ENCODE results near the gene KIAA0040.

The KIAA0040 gene

DNA sequence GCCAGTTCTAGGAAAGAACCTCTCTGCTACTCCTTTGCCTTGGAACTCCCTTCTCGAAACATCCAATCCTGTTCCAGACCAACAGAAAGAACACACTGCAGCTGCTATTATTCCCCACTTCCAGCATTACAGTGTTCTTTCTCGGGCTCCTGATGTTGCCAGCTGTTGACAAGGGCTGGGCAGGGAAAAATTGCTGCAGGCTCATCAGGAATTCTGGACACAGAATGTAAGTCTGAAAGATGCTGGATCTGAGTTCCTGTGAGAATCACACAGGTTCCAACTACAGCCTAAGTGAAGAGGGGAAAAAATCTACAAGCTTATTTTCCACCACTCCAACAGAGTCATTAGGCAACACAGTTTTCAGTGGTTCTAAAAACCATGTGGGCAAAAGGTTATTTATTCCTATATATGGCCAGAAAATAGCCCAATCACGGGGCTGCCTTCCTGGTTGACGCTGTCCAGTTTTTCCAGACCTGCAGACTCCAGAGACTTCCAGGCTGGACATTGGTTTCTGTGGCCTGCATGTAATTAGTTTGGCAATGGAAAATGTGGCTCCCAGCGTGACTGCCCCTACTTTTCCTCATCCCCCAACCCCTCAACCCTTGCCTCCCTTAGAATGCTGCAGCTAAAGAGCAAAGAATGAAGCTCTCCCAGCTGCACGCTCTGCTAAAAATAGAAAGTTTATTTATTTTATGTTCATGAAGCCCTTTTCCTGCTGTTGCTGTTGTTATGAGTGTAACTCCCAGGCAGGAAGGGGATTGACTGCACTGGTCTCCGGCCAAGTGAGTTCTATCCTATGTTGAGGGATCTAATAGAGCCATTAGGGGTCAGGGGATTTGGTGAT, 8.3 kb upstream of the KIAA0040 start:
- Histone ChIP-seq H2AFZ (ENCODE audit: low read length, unreplicated experiment) (no peak overlapping the region), H3K36me3 (ENCODE audit: insufficient read depth, low read length) (no peaks in the 10 kb centered on the region), H3K27me3 (ENCODE audit: insufficient read depth, low read length) (no peaks in the 10 kb centered on the region), H3K4me3 (ENCODE audit: low read depth, low read length) (no peak overlapping the region), H3K4me1 (ENCODE audit: control insufficient read depth, insufficient read depth, low read length, unreplicated experiment) (no peaks in the 10 kb centered on the region), H3K79me2 (ENCODE audit: control insufficient read depth, insufficient read depth, low read length, unreplicated experiment) (no peaks in the 10 kb centered on the region), H3K27ac (ENCODE audit: low read depth, low read length) (no peak overlapping the region)

DNA sequence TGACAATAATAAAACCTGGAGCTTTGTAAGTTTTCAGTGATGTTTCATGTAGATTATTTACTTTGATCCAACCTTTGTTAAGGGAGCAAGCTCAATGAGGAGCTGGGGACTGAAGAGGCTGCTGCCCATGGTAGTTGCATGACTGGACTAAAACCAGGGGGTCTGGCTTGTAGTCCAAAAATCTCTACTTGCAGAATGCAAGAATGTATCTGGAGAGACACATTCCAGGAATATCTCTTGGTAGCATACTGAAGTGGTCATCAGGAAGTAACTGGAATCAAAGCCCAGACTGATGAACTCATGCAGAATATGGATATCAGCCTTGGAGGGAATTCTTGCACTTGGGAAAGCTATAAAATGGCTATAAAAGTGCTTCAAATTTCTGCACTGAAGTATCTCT, 5.8 kb upstream of the KIAA0040 start:
- H3K27me3 ChIP-seq (ENCODE audit: insufficient read depth, low read length), result peaks cover 4% of the 10 kb centered on the region; the same call in 1 of the 2 replicates
- no peaks in the 10 kb centered on the region for H3K79me2 ChIP-seq (ENCODE audit: control insufficient read depth, insufficient read depth, low read length, unreplicated experiment)
- H3K4me1 ChIP-seq (ENCODE audit: control insufficient read depth, insufficient read depth, low read length, unreplicated experiment), result no peaks in the 10 kb centered on the region
- H3K36me3 ChIP-seq (ENCODE audit: insufficient read depth, low read length), result no peaks in the 10 kb centered on the region
- no peak overlapping the region for H2AFZ ChIP-seq (ENCODE audit: low read length, unreplicated experiment)
- no peak overlapping the region for H3K27ac ChIP-seq (ENCODE audit: low read depth, low read length)
- no peak overlapping the region for H3K4me3 ChIP-seq (ENCODE audit: low read depth, low read length)

DNA sequence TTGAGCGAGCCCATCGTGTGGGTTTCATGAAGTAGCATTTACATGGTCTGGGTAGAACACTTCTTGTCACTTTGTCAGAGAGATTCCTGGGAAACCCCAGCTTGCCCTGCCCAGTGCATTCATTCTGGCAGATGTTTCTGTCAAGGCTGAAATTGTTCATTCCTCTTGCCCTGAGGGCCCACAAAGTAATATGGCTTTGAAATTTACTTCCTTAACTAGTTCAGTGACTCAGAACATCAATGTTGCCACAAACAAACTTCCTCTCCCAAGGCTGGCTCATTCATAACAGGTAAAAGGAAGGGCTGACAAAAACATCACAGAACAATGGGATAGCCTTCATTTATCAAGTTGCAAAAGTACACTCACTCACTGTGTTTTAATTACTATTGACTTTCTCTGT, 5.0 kb upstream of the KIAA0040 start:
- Histone ChIP-seq H2AFZ (ENCODE audit: low read length, unreplicated experiment) (no peak overlapping the region), H3K4me1 (ENCODE audit: control insufficient read depth, insufficient read depth, low read length, unreplicated experiment) (peaks cover 3% of the 10 kb centered on the region), H3K36me3 (ENCODE audit: insufficient read depth, low read length) (no peaks in the 10 kb centered on the region), H3K27ac (ENCODE audit: low read depth, low read length) (no peak overlapping the region), H3K79me2 (ENCODE audit: control insufficient read depth, insufficient read depth, low read length, unreplicated experiment) (no peaks in the 10 kb centered on the region), H3K4me3 (ENCODE audit: low read depth, low read length) (no peak overlapping the region), H3K27me3 (ENCODE audit: insufficient read depth, low read length) (peaks cover 8% of the 10 kb centered on the region; the same call in 1 of the 2 replicates)

DNA sequence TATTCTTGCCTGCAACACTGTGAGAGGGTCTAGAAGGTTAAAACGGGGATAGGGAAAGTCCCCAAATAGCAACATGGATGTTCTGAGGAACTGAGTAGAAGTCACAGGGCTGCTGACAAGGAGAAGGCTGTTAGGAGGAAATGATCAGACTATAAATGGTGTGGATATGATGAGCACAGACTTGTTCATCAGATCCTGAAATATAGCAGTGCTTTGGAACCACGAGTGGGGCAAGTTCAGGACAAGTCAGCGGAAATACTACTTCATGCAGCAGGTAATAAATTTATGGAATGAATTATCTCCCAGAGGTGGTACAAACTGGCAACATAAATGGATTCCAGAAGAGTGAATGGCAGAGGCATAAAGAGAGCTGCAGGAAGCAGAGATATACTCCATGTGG, 3.2 kb upstream of the KIAA0040 start:
- H3K4me1 ChIP-seq (ENCODE audit: control insufficient read depth, insufficient read depth, low read length, unreplicated experiment), result peaks cover 3% of the 10 kb centered on the region
- H3K4me3 ChIP-seq (ENCODE audit: low read depth, low read length), result no peak overlapping the region
- H3K27me3 ChIP-seq (ENCODE audit: insufficient read depth, low read length), result peaks cover 24% of the 10 kb centered on the region
- no peaks in the 10 kb centered on the region for H3K36me3 ChIP-seq (ENCODE audit: insufficient read depth, low read length)
- H3K79me2 ChIP-seq (ENCODE audit: control insufficient read depth, insufficient read depth, low read length, unreplicated experiment), result no peaks in the 10 kb centered on the region
- no peak overlapping the region for H2AFZ ChIP-seq (ENCODE audit: low read length, unreplicated experiment)
- H3K27ac ChIP-seq (ENCODE audit: low read depth, low read length), result no peak overlapping the region

DNA sequence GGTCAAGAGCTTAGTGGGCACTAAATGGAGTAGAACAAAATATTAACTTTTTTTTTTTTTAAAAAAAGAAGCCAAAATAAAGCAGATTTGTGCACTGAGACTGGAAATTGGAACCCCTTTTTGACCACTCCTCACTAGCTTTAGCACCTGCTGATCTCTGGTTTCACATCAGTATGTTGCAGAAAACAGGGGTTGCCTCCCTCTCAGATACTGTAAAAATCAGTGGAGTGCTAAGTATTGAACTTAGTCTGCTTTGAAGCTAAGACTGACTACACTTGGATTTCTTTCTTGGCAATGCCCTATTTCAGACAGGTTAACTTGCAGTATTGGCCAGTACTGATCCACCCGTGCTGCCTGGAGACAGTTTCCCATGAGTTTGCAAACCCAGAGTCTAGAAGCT, 2.7 kb upstream of the KIAA0040 start:
- H3K27me3 ChIP-seq (ENCODE audit: insufficient read depth, low read length), result peaks cover 29% of the 10 kb centered on the region
- no peaks in the 10 kb centered on the region for H3K79me2 ChIP-seq (ENCODE audit: control insufficient read depth, insufficient read depth, low read length, unreplicated experiment)
- no peaks in the 10 kb centered on the region for H3K36me3 ChIP-seq (ENCODE audit: insufficient read depth, low read length)
- H2AFZ ChIP-seq (ENCODE audit: low read length, unreplicated experiment), result no peak overlapping the region
- no peak overlapping the region for H3K27ac ChIP-seq (ENCODE audit: low read depth, low read length)
- no peak overlapping the region for H3K4me3 ChIP-seq (ENCODE audit: low read depth, low read length)
- peaks cover 3% of the 10 kb centered on the region for H3K4me1 ChIP-seq (ENCODE audit: control insufficient read depth, insufficient read depth, low read length, unreplicated experiment)

DNA sequence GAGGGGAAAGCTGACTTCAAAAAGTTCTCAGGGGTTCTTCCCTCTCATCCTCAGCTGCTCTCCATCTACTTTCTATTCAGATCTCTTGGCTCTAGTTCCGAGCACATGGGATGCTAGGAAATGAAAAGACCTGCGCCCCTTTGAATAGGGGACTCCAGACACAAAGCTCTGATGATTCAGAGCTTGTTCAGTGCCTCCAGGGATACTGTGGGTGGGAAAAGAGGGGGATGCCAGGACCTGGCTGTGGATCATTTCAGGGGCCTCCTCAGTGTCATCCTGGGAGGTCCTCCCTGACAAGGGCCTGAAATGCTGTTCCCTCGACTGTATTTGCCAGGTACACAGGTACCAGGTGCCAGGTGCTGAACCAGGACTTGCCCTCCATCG, 943 bp upstream of the KIAA0040 start:
- Histone ChIP-seq H3K4me1 (ENCODE audit: control insufficient read depth, insufficient read depth, low read length, unreplicated experiment) (peaks cover 3% of the 10 kb centered on the region), H3K79me2 (ENCODE audit: control insufficient read depth, insufficient read depth, low read length, unreplicated experiment) (no peaks in the 10 kb centered on the region), H3K27ac (ENCODE audit: low read depth, low read length) (no peak overlapping the region), H2AFZ (ENCODE audit: low read length, unreplicated experiment) (no peak overlapping the region), H3K4me3 (ENCODE audit: low read depth, low read length) (peak overlapping the region; percentile 74; the same call in 1 of the 2 replicates), H3K27me3 (ENCODE audit: insufficient read depth, low read length) (peaks cover 33% of the 10 kb centered on the region), H3K36me3 (ENCODE audit: insufficient read depth, low read length) (no peaks in the 10 kb centered on the region)

DNA sequence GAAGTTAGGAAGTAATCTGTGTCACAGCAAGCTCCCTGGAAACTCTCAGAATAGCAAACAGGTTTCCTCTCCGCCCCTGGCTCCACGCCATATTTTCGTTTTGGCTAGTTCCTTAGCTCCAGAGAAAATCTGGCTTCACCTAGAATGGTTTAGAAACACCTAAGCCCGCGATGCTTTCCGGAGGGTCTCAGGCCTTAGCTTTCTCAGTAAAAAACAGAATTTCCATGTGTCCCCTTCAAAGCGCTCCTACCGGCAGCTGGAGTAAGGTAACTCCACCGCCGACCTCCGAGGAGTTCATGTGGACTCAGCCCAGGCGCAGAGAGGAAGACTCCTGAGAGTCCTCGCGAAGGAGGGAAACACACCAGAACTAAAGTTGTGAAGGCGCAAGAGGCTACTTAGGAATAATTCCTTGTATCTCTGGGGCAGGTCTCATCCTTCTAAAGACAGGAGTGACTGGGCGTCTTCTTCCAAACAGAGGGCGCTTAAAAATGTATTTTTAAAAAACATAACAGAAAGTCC, 406 bp downstream of the KIAA0040 start:
- peaks cover 33% of the 10 kb centered on the region for H3K27me3 ChIP-seq (ENCODE audit: insufficient read depth, low read length)
- H3K27ac ChIP-seq (ENCODE audit: low read depth, low read length), result no peak overlapping the region
- H3K4me1 ChIP-seq (ENCODE audit: control insufficient read depth, insufficient read depth, low read length, unreplicated experiment), result peaks cover 3% of the 10 kb centered on the region
- H3K4me3 ChIP-seq (ENCODE audit: low read depth, low read length), result peak overlapping the region; percentile 74
- H2AFZ ChIP-seq (ENCODE audit: low read length, unreplicated experiment), result no peak overlapping the region
- no peaks in the 10 kb centered on the region for H3K36me3 ChIP-seq (ENCODE audit: insufficient read depth, low read length)
- H3K79me2 ChIP-seq (ENCODE audit: control insufficient read depth, insufficient read depth, low read length, unreplicated experiment), result no peaks in the 10 kb centered on the region

DNA sequence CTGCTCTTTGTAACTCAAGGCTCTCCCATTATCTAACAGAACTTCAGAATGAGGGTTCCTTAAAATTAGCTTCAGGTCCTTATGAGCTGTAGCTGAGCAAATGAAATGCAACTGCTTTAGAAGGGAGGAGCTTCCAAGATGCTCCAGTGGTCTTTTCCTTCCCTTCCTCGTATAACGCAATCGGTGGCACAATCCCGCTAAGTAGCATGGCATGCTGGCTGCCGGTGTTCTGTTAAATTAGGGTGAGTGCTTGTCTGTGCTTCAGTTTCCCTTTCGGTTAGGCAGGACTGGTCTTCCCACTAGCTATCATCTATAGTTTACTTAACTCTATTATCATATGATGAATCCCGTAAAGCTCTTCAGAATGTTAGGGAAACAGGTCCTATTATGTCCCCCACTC, 917 bp downstream of the KIAA0040 start:
- Histone ChIP-seq H3K79me2 (ENCODE audit: control insufficient read depth, insufficient read depth, low read length, unreplicated experiment) (no peaks in the 10 kb centered on the region), H3K27me3 (ENCODE audit: insufficient read depth, low read length) (peaks cover 36% of the 10 kb centered on the region), H3K27ac (ENCODE audit: low read depth, low read length) (no peak overlapping the region), H3K4me1 (ENCODE audit: control insufficient read depth, insufficient read depth, low read length, unreplicated experiment) (peaks cover 3% of the 10 kb centered on the region), H3K36me3 (ENCODE audit: insufficient read depth, low read length) (no peaks in the 10 kb centered on the region), H3K4me3 (ENCODE audit: low read depth, low read length) (peak overlapping the region; percentile 74), H2AFZ (ENCODE audit: low read length, unreplicated experiment) (no peak overlapping the region)

DNA sequence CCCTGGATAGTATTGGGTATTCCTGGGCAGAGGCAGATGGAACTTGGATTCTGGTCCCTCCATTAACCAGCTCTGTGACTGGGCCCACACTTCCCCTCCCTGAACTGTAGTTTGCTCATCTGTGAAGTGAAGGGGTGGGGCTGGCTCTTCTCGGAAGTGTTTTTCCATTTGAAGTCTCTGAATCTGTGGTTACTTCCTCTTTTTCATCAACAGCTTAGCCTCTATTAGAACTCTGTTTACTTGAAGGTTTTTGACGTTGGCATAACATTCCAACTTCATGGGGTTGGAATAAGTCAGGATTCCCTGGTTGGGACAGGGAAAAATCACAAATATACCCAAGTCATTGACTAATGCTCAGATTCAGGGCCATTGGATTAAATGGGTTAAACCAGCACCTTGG, 3.6 kb downstream of the KIAA0040 start:
- Histone ChIP-seq H3K27ac (ENCODE audit: low read depth, low read length) (no peak overlapping the region), H3K4me1 (ENCODE audit: control insufficient read depth, insufficient read depth, low read length, unreplicated experiment) (peaks cover 3% of the 10 kb centered on the region), H3K27me3 (ENCODE audit: insufficient read depth, low read length) (peaks cover 39% of the 10 kb centered on the region), H2AFZ (ENCODE audit: low read length, unreplicated experiment) (no peak overlapping the region), H3K36me3 (ENCODE audit: insufficient read depth, low read length) (no peaks in the 10 kb centered on the region), H3K4me3 (ENCODE audit: low read depth, low read length) (no peak overlapping the region), H3K79me2 (ENCODE audit: control insufficient read depth, insufficient read depth, low read length, unreplicated experiment) (no peaks in the 10 kb centered on the region)

DNA sequence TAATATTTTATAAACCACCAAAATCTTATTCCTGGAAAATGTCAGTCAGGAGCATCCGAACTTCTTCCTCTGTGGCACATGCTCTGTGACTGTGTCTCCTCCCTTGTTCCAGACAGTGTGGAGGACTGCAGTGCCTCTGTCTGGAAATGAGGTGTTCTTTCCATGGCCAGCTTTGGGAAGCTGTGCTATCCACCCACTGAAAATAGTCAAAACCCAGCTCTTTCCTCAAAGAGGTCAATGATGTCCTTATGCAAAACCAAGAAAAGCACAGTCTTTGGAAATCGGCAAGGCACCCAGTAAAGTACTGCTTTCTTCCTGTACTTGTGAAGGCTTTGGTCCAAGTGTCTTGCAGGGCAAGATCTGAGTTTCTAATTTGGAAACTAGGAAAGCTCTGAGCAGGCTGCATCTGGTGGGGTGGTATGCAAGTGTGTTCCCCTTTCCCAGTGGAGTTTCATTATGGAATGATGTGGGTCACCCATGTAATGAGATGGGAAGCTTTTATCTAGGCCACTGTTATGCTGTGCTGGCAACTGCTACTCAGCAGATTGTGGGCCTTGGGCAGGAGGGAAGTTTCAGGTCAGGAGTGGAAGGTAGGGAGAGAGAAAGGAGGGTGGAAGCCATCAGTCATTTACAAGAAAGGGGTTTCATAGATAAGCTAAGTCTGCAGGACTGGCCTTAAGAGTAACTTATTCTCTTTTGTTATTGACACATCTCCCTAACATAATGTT, 6.0 kb downstream of the KIAA0040 start:
- H3K36me3 ChIP-seq (ENCODE audit: insufficient read depth, low read length), result no peaks in the 10 kb centered on the region

More for the DNA sequence above, 6.0 kb downstream of the KIAA0040 start:
- H3K27ac ChIP-seq (ENCODE audit: low read depth, low read length), result no peak overlapping the region
- no peaks in the 10 kb centered on the region for H3K4me1 ChIP-seq (ENCODE audit: control insufficient read depth, insufficient read depth, low read length, unreplicated experiment)
- H3K4me3 ChIP-seq (ENCODE audit: low read depth, low read length), result no peak overlapping the region
- H3K79me2 ChIP-seq (ENCODE audit: control insufficient read depth, insufficient read depth, low read length, unreplicated experiment), result no peaks in the 10 kb centered on the region
- H3K27me3 ChIP-seq (ENCODE audit: insufficient read depth, low read length), result peaks cover 23% of the 10 kb centered on the region
- H2AFZ ChIP-seq (ENCODE audit: low read length, unreplicated experiment), result no peak overlapping the region
